GM04503 (cell line): Measurements from ENCODE around the gene LRRC47.

ENCODE experiments used
- DNase-seq: peaks from one replicate; pipeline ENCODE4 v3.0.0-alpha.2; 2012; ENCODE audit warnings: low read depth

The LRRC47 gene

GRCh38 chr1:3732434-3733093 lies 63.7 kb downstream of the LRRC47 start:
- DNase-seq: no peak

- DNase-seq: no peak
These were observed 64.5 kb downstream of the LRRC47 start for GRCh38 chr1:3731583-3732433.

- no peak for DNase-seq
These were observed 65.6 kb downstream of the LRRC47 start for GRCh38 chr1:3730543-3731247.

- no peak for DNase-seq
These were observed 66.4 kb downstream of the LRRC47 start for GRCh38 chr1:3729594-3730542.
